ENCODE measurements around the gene ITGAD. TPM values are rescaled to one million over a fixed set of nuclear protein-coding genes. Genes with fewer than 3 reads are reported as not detected.

ITGAD gene
- total and polyA plus RNA-seq, 2 of the 13 experiments (the other 11 are each of a cell fraction or from before 2014, with no cell fraction given) = not detected

DNA sequence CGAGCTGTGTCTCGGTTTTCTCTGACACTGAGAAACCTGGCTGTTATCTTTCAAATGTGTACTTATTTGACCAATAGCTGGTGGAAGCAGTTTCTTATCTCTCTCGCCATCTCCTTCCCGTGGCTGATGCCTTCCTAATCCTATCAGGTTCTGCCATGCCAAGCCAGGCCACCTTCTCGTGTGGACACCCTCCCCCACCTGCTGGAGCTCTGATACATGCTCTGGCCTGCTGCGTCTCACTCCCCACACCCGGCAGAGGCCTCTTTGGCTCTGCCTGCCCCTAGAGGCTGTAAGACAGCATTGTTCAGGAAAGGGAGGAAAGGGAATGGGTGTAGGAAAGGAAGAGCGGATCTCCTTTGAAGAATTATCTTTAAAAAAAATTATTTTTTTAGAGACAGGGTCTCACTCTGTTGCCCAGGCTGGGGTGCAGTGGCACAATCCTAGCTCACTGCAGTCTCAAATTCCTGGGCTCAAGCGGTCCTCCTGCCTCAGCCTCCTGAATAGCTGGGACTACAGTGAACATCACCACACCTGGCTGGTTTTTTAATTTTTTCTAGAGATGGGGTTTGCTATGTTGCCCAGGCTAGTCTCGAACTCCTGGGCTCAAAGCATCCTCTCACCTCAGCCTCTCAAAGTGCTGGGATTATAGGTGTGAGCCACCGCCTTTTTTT lies 58.7 kb downstream of the ITGAD start:
- ATAC-seq (peak; percentile 90), DNase-seq (ENCODE audit: low spot score) (peak; percentile 81), FAIRE-seq (peak; percentile 46)
- intact Hi-C loops (cut with micrococcal nuclease; ENCODE audit: unreplicated experiment) (no loop called here), in situ Hi-C loops (cut with HindIII; ENCODE audit: extremely low pct_ligation_motif_present, low pct_unique_long_range_greater_than_20kb) (loop anchor here (10.0 kb wide), 1 partner anchor 423 kb away; the partner anchor contains the start of gene ZNF267)
- Histone ChIP-seq H4K20me1 (ENCODE audit: insufficient read depth, low read length) (peaks cover 23% of the 10 kb centered on the region), H3K4me2 (ENCODE audit: low read depth, low read length) (peak overlapping the region; percentile 52), H3K4me1 (ENCODE audit: insufficient read depth, low read length) (peaks cover 53% of the 10 kb centered on the region), H3K36me3 (replicated peaks in 1 of 2; ENCODE audit: control insufficient read depth in 1 of 2, insufficient read depth in 2 of 2, low read length in 2 of 2) (no peaks in the 10 kb centered on the region), H3K4me3 (replicated peaks in 1 of 3; ENCODE audit: insufficient read depth in 1 of 3, low read depth in 2 of 3, low read length in 3 of 3) (0 out of 6 replicates have a peak overlapping the region, but pooled peaks of 1 of the 3 experiments have one; percentile 29), H3K79me2 (ENCODE audit: insufficient read depth, low read length) (peaks cover 8% of the 10 kb centered on the region), H2AFZ (ENCODE audit: low read length) (no peak overlapping the region), H3K9ac (ENCODE audit: insufficient read depth, low read depth, low read length) (no peak overlapping the region), H3K27ac (ENCODE audit: extremely low read length, insufficient read depth, low read length) (no peak overlapping the region), H3K9me3 (ENCODE audit: low read length) (no peaks in the 10 kb centered on the region), H3K27me3 (ENCODE audit: control insufficient read depth in 1 of 2, insufficient read depth in 2 of 2, low read length in 2 of 2) (no peaks in the 10 kb centered on the region)
- BruUV-seq (replicated peaks) = no TSS peak
- CTCF ChIA-PET (ENCODE audit: low intra/inter-chr PET ratio, low total read pairs) = interaction anchor here (1.3 kb wide), 1 partner anchor 9 kb away, joined by 5 read pairs; the partner anchor contains the start of gene ZNF843
- 25% methylated on average over 11 of the region's 11 CpGs for WGBS (ENCODE audit: low lambda C conversion rate)
- POLR2A ChIA-PET = interaction anchor here (0.6 to 2.6 kb wide), 10 partner anchors 8 to 501 kb away, joined by 3 to 8 read pairs (median 4); partner anchors contain the start of genes ARMC5, FUS, RUSF1 and TGFB1I1
- TF ChIP-seq CREM (IDR thresholded peaks at IDR 0.05) (no peak), CREM (CRISPR knock-in tag; IDR thresholded peaks at IDR 0.05) (no peak), EED (CRISPR knock-in tag; IDR thresholded peaks at IDR 0.05) (no peak), TFAP4 (IDR thresholded peaks at IDR 0.05; ENCODE audit: borderline replicate concordance, low read depth) (no peak), HMG20A (CRISPR knock-in tag; IDR thresholded peaks at IDR 0.05; ENCODE audit: borderline replicate concordance) (peak; percentile 30; the same call in 1 of the 2 replicates), TSC22D2 (CRISPR knock-in tag; IDR thresholded peaks at IDR 0.05; ENCODE audit: borderline replicate concordance) (0 out of 2 replicates have a peak, but pooled peaks have one; percentile 64), GPN1 (CRISPR knock-in tag; IDR thresholded peaks at IDR 0.05; ENCODE audit: borderline replicate concordance) (no peak), TGIF2 (CRISPR knock-in tag; IDR thresholded peaks at IDR 0.05) (0 out of 2 replicates have a peak, but pooled peaks have one; percentile 42), AHR (CRISPR knock-in tag; IDR thresholded peaks at IDR 0.05) (peak; percentile 53; the same call in 1 of the 2 replicates), CHD2 (IDR thresholded peaks at IDR 0.05; ENCODE audit: low read depth, low read length) (peak; percentile 35; the same call in 1 of the 2 replicates), STAG1 (CRISPR knock-in tag; IDR thresholded peaks at IDR 0.05) (peak; percentile 67), ZNF790 (CRISPR knock-in tag; IDR thresholded peaks at IDR 0.05; ENCODE audit: borderline replicate concordance) (no peak), SSRP1 (CRISPR knock-in tag; IDR thresholded peaks at IDR 0.05) (peak; percentile 86; the same call in 1 of the 2 replicates), ZNF773 (CRISPR knock-in tag; IDR thresholded peaks at IDR 0.05; ENCODE audit: borderline replicate concordance) (no peak)
- TF ChIP-seq, protein P1, sequence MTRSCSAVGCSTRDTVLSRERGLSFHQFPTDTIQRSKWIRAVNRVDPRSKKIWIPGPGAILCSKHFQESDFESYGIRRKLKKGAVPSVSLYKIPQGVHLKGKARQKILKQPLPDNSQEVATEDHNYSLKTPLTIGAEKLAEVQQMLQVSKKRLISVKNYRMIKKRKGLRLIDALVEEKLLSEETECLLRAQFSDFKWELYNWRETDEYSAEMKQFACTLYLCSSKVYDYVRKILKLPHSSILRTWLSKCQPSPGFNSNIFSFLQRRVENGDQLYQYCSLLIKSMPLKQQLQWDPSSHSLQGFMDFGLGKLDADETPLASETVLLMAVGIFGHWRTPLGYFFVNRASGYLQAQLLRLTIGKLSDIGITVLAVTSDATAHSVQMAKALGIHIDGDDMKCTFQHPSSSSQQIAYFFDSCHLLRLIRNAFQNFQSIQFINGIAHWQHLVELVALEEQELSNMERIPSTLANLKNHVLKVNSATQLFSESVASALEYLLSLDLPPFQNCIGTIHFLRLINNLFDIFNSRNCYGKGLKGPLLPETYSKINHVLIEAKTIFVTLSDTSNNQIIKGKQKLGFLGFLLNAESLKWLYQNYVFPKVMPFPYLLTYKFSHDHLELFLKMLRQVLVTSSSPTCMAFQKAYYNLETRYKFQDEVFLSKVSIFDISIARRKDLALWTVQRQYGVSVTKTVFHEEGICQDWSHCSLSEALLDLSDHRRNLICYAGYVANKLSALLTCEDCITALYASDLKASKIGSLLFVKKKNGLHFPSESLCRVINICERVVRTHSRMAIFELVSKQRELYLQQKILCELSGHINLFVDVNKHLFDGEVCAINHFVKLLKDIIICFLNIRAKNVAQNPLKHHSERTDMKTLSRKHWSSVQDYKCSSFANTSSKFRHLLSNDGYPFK (CRISPR knock-in tag; IDR thresholded peaks at IDR 0.05; ENCODE audit: borderline replicate concordance) = no peak
- TF ChIP-seq, protein P2, sequence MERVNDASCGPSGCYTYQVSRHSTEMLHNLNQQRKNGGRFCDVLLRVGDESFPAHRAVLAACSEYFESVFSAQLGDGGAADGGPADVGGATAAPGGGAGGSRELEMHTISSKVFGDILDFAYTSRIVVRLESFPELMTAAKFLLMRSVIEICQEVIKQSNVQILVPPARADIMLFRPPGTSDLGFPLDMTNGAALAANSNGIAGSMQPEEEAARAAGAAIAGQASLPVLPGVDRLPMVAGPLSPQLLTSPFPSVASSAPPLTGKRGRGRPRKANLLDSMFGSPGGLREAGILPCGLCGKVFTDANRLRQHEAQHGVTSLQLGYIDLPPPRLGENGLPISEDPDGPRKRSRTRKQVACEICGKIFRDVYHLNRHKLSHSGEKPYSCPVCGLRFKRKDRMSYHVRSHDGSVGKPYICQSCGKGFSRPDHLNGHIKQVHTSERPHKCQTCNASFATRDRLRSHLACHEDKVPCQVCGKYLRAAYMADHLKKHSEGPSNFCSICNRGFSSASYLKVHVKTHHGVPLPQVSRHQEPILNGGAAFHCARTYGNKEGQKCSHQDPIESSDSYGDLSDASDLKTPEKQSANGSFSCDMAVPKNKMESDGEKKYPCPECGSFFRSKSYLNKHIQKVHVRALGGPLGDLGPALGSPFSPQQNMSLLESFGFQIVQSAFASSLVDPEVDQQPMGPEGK (CRISPR knock-in tag; IDR thresholded peaks at IDR 0.05) = peak; percentile 54; the same call in 1 of the 2 replicates

Data from HepG2 (cell line).